ENCODE results near the gene CACTIN.

GRCh38 chr19:3590991-3591659 is 35.5 kb downstream of the CACTIN start:
- TF ChIP-seq, protein P1, sequence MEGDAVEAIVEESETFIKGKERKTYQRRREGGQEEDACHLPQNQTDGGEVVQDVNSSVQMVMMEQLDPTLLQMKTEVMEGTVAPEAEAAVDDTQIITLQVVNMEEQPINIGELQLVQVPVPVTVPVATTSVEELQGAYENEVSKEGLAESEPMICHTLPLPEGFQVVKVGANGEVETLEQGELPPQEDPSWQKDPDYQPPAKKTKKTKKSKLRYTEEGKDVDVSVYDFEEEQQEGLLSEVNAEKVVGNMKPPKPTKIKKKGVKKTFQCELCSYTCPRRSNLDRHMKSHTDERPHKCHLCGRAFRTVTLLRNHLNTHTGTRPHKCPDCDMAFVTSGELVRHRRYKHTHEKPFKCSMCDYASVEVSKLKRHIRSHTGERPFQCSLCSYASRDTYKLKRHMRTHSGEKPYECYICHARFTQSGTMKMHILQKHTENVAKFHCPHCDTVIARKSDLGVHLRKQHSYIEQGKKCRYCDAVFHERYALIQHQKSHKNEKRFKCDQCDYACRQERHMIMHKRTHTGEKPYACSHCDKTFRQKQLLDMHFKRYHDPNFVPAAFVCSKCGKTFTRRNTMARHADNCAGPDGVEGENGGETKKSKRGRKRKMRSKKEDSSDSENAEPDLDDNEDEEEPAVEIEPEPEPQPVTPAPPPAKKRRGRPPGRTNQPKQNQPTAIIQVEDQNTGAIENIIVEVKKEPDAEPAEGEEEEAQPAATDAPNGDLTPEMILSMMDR (IDR thresholded peaks at IDR 0.05), result no peak
- TF ChIP-seq POLR2A (IDR thresholded peaks at IDR 0.05), result no peak
